Osteocyte (in vitro differentiated cells): ENCODE data around the gene RNF112. TPM values are rescaled to one million over a fixed set of nuclear protein-coding genes. Genes with fewer than 3 reads are reported as not detected.

Source experiments
- DNase-seq: peaks from one replicate; pipeline ENCODE4 v3.0.0; 2021; ENCODE audit warnings: mixed read lengths; ENCODE audit not compliant: unreplicated experiment; ENCODE audit errors: extremely low spot score
- H3K27ac Mint-ChIP-seq: one replicate; pipeline ENCODE4 v1.8.0; 2021; ENCODE audit warnings: mild to moderate bottlenecking, mixed read lengths; ENCODE audit not compliant: unreplicated experiment
- H3K27me3 Mint-ChIP-seq: one replicate; pipeline ENCODE4 v1.8.0; 2021; ENCODE audit warnings: mixed read lengths; ENCODE audit not compliant: unreplicated experiment
- H3K36me3 Mint-ChIP-seq: one replicate; pipeline ENCODE4 v1.8.0; 2021; ENCODE audit warnings: mixed read lengths; ENCODE audit not compliant: unreplicated experiment
- H3K4me1 Mint-ChIP-seq: one replicate; pipeline ENCODE4 v1.8.0; 2021; ENCODE audit warnings: mixed read lengths; ENCODE audit not compliant: unreplicated experiment
- H3K4me3 Mint-ChIP-seq: one replicate; pipeline ENCODE4 v1.8.0; 2021; ENCODE audit warnings: mild to moderate bottlenecking, moderate library complexity, mixed read lengths; ENCODE audit not compliant: unreplicated experiment
- H3K9me3 Mint-ChIP-seq: one replicate; pipeline ENCODE4 v1.8.0; 2021; ENCODE audit warnings: mixed read lengths; ENCODE audit not compliant: unreplicated experiment
- CTCF ChIP-seq: fragments of 200-600 bp; sonication (generic); IDR thresholded peaks from 2 replicates; pipeline ENCODE4 v1.5.0; 2021; ENCODE audit warnings: antibody characterized with exemption, mild to moderate bottlenecking, moderate library complexity
- total RNA-seq: library from RNA; stranded (reverse); gene quantifications from 2 replicates; pipeline ENCODE4 v1.2.1, GENCODE V29; 2021

Gene RNF112
- total RNA-seq, 1 donor from 2014 or later, result 0.89 TPM

- Mint-ChIP-seq H3K4me3 (no peak overlapping the region), H3K4me1 (peaks cover 39% of the 10 kb centered on the region), H3K27ac (no peak overlapping the region)
Measured at GRCh38 chr17:19391432-19391831, 19.6 kb upstream of the RNF112 start.

GRCh38 chr17:19392303-19392702 lies 18.7 kb upstream of the RNF112 start:
- Mint-ChIP-seq H3K4me3 (no peak overlapping the region), H3K9me3 (no peaks in the 10 kb centered on the region), H3K27ac (no peak overlapping the region), H3K4me1 (peaks cover 31% of the 10 kb centered on the region), H3K36me3 (no peaks in the 10 kb centered on the region), H3K27me3 (peaks cover 10% of the 10 kb centered on the region)
- no peak for TF ChIP-seq CTCF
- no peak for DNase-seq

More at GRCh38 chr17:19391432-19391831, 19.6 kb upstream of the RNF112 start:
- no peak for TF ChIP-seq CTCF
- Mint-ChIP-seq H3K9me3 (no peaks in the 10 kb centered on the region), H3K36me3 (no peaks in the 10 kb centered on the region), H3K27me3 (peaks cover 10% of the 10 kb centered on the region)
- DNase-seq, result no peak

GRCh38 chr17:19397556-19398041 lies 13.4 kb upstream of the RNF112 start:
- no peak for DNase-seq
- Mint-ChIP-seq H3K27me3 (peaks cover 13% of the 10 kb centered on the region), H3K27ac (no peak overlapping the region), H3K36me3 (no peaks in the 10 kb centered on the region), H3K4me1 (peaks cover 12% of the 10 kb centered on the region), H3K4me3 (no peak overlapping the region), H3K9me3 (no peaks in the 10 kb centered on the region)
- TF ChIP-seq CTCF, result no peak

GRCh38 chr17:19398301-19399181 lies 12.5 kb upstream of the RNF112 start:
- no peak overlapping the region for H3K4me3 Mint-ChIP-seq
- no peak overlapping the region for H3K27ac Mint-ChIP-seq
- H3K4me1 Mint-ChIP-seq, result peaks cover 12% of the 10 kb centered on the region
- no peak for TF ChIP-seq CTCF
- DNase-seq, result no peak
- no peaks in the 10 kb centered on the region for H3K9me3 Mint-ChIP-seq
- H3K36me3 Mint-ChIP-seq, result no peaks in the 10 kb centered on the region
- H3K27me3 Mint-ChIP-seq, result peaks cover 11% of the 10 kb centered on the region

DNA sequence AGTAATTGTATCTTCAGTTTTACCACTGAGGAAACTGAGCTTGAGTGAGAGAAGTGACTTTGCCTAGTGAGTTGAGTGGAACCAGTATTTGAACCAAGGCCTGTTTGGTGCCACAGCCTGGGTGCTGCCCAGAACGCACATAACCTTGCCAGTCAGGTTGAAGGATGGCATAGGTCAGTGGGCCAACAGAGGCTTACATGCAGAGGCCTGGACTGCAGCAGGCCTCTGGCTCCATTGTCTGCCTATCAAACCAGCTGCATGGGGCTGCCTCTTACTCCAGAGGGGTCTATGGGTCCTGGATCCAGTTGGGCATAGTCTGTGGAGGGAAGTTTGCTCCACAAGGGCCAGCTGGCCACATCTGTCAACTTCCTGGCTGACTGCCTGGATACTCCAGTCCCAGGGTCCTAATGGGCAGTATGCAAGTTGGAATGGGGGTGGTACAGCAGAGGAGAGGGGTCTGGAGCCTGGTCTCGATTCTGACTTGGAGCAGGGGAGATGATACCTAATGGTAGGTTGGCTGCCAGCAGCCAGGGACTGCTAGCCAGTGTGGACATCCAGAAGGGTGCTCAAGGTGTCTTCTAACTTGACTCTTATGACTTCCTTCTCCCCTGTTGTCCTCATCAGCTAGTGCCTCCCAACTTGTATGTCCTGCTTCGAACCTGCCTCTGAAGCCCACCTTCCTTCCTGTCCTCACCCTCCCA lies 11.1 kb upstream of the RNF112 start:
- no peak for TF ChIP-seq CTCF
- Mint-ChIP-seq H3K4me3 (no peak overlapping the region), H3K4me1 (peaks cover 12% of the 10 kb centered on the region), H3K27me3 (peaks cover 10% of the 10 kb centered on the region), H3K9me3 (no peaks in the 10 kb centered on the region), H3K27ac (no peak overlapping the region), H3K36me3 (no peaks in the 10 kb centered on the region)
- no peak for DNase-seq
